ENCODE data around the gene PSD4.
A peak's percentile ranks its signal among the peaks of the same experiment; 100 is the strongest.

Gene PSD4

GRCh38 chr2:113251118-113251517 is 77.3 kb downstream of the PSD4 start:
- no peak overlapping the region for H3K23ac ChIP-seq (ENCODE audit: low read length in 2 of 2)
- H2AFZ ChIP-seq (ENCODE audit: low read depth, low read length) = no peak overlapping the region
- no peak overlapping the region for H2BK120ac ChIP-seq (ENCODE audit: low read depth, low read length)
- H3K27ac ChIP-seq (ENCODE audit: low read length, poor library complexity, severe bottlenecking) = peak overlapping the region; percentile 17
- WGBS = 83% methylated on average over 7 of the region's 7 CpGs
- H2BK12ac ChIP-seq (ENCODE audit: low read length in 2 of 2) = no peak overlapping the region
- peaks cover 22% of the 10 kb centered on the region for H3K4me1 ChIP-seq (ENCODE audit: control insufficient read depth, insufficient read depth, low read depth, low read length)
- H3K36me3 ChIP-seq (ENCODE audit: control insufficient read depth in 1 of 2, insufficient read depth in 2 of 2, low read depth in 1 of 2, low read length in 2 of 2) = peaks cover 23 to 30% of the 10 kb centered on the region in 2 experiments
- H3K9me3 ChIP-seq (ENCODE audit: control insufficient read depth, low read length) = peaks cover 6% of the 10 kb centered on the region
- H2AK5ac ChIP-seq (ENCODE audit: low read length, severe bottlenecking) = peak overlapping the region; percentile 9
- H4K91ac ChIP-seq (ENCODE audit: low read length) = no peak overlapping the region
- no peak overlapping the region for H2BK15ac ChIP-seq (ENCODE audit: low read depth, poor library complexity, severe bottlenecking)
- H3K4ac ChIP-seq (ENCODE audit: low read depth in 1 of 2, low read length in 2 of 2) = no peak overlapping the region
- H3K4me2 ChIP-seq (ENCODE audit: low read length, poor library complexity, severe bottlenecking) = no peak overlapping the region
- no peak overlapping the region for H3K9ac ChIP-seq (ENCODE audit: low read length)
- H2BK5ac ChIP-seq (ENCODE audit: low read depth, low read length, poor library complexity, severe bottlenecking) = no peak overlapping the region
- no peak overlapping the region for H3K14ac ChIP-seq (ENCODE audit: low read length in 2 of 2)
- no peak for DNase-seq
- no peaks in the 10 kb centered on the region for H3K79me1 ChIP-seq (replicated peaks; ENCODE audit: low read length, poor library complexity, severe bottlenecking)
- no peak overlapping the region for H3K4me3 ChIP-seq (ENCODE audit: insufficient read depth in 1 of 2, low read depth in 1 of 2, low read length in 2 of 2)
- no peak overlapping the region for H4K8ac ChIP-seq (ENCODE audit: low read length)
- H3K27me3 ChIP-seq (ENCODE audit: control insufficient read depth in 1 of 2, insufficient read depth in 1 of 2, low read length in 2 of 2) = no peaks in the 10 kb centered on the region
- H3K18ac ChIP-seq (ENCODE audit: low read depth in 1 of 2, low read length in 2 of 2) = no peak overlapping the region

- no peak overlapping the region for H2BK12ac ChIP-seq (ENCODE audit: low read length in 2 of 2)
- H3K4ac ChIP-seq (ENCODE audit: low read depth in 1 of 2, low read length in 2 of 2) = no peak overlapping the region
- H2AFZ ChIP-seq (ENCODE audit: low read depth, low read length) = no peak overlapping the region
- H3K4me1 ChIP-seq (ENCODE audit: control insufficient read depth, insufficient read depth, low read depth, low read length) = peaks cover 17% of the 10 kb centered on the region
- peaks cover 6% of the 10 kb centered on the region for H3K9me3 ChIP-seq (ENCODE audit: control insufficient read depth, low read length)
- H2BK15ac ChIP-seq (ENCODE audit: low read depth, poor library complexity, severe bottlenecking) = no peak overlapping the region
- no peaks in the 10 kb centered on the region for H3K79me1 ChIP-seq (replicated peaks; ENCODE audit: low read length, poor library complexity, severe bottlenecking)
- H3K18ac ChIP-seq (ENCODE audit: low read depth in 1 of 2, low read length in 2 of 2) = no peak overlapping the region
- peaks cover 23 to 29% of the 10 kb centered on the region in 2 experiments for H3K36me3 ChIP-seq (ENCODE audit: control insufficient read depth in 1 of 2, insufficient read depth in 2 of 2, low read depth in 1 of 2, low read length in 2 of 2)
- H3K27ac ChIP-seq (ENCODE audit: low read length, poor library complexity, severe bottlenecking) = no peak overlapping the region
- H3K14ac ChIP-seq (ENCODE audit: low read length in 2 of 2) = no peak overlapping the region
- H2AK5ac ChIP-seq (ENCODE audit: low read length, severe bottlenecking) = peak overlapping the region; percentile 1
- WGBS = 99% methylated on average over 3 of the region's 3 CpGs
- no peaks in the 10 kb centered on the region for H3K27me3 ChIP-seq (ENCODE audit: control insufficient read depth in 1 of 2, insufficient read depth in 1 of 2, low read length in 2 of 2)
- no peak overlapping the region for H2BK120ac ChIP-seq (ENCODE audit: low read depth, low read length)
- no peak overlapping the region for H4K8ac ChIP-seq (ENCODE audit: low read length)
- no peak overlapping the region for H4K91ac ChIP-seq (ENCODE audit: low read length)
- H3K9ac ChIP-seq (ENCODE audit: low read length) = no peak overlapping the region
- DNase-seq = no peak
- H2BK5ac ChIP-seq (ENCODE audit: low read depth, low read length, poor library complexity, severe bottlenecking) = no peak overlapping the region
- H3K4me2 ChIP-seq (ENCODE audit: low read length, poor library complexity, severe bottlenecking) = no peak overlapping the region
- no peak overlapping the region for H3K4me3 ChIP-seq (ENCODE audit: insufficient read depth in 1 of 2, low read depth in 1 of 2, low read length in 2 of 2)
- H3K23ac ChIP-seq (ENCODE audit: low read length in 2 of 2) = no peak overlapping the region
Observed at GRCh38 chr2:113252047-113252590, 78.3 kb downstream of the PSD4 start.

GRCh38 chr2:113253453-113253852 is 79.7 kb downstream of the PSD4 start:
- H4K8ac ChIP-seq (ENCODE audit: low read length) = no peak overlapping the region
- 84% methylated on average over 3 of the region's 4 CpGs for WGBS

GRCh38 chr2:113255140-113256070 is 81.6 kb downstream of the PSD4 start:
- Histone ChIP-seq H3K23ac (ENCODE audit: low read length in 2 of 2) (no peak overlapping the region), H3K18ac (ENCODE audit: low read depth in 1 of 2, low read length in 2 of 2) (no peak overlapping the region), H3K4ac (ENCODE audit: low read depth in 1 of 2, low read length in 2 of 2) (no peak overlapping the region), H4K91ac (ENCODE audit: low read length) (no peak overlapping the region), H3K9ac (ENCODE audit: low read length) (no peak overlapping the region), H2AFZ (ENCODE audit: low read depth, low read length) (no peak overlapping the region), H3K79me1 (replicated peaks; ENCODE audit: low read length, poor library complexity, severe bottlenecking) (no peaks in the 10 kb centered on the region), H3K27ac (ENCODE audit: low read length, poor library complexity, severe bottlenecking) (no peak overlapping the region), H3K4me1 (ENCODE audit: control insufficient read depth, insufficient read depth, low read depth, low read length) (peaks cover 13% of the 10 kb centered on the region), H3K27me3 (ENCODE audit: control insufficient read depth in 1 of 2, insufficient read depth in 1 of 2, low read length in 2 of 2) (no peaks in the 10 kb centered on the region), H3K14ac (ENCODE audit: low read length in 2 of 2) (no peak overlapping the region), H3K4me3 (ENCODE audit: insufficient read depth in 1 of 2, low read depth in 1 of 2, low read length in 2 of 2) (no peak overlapping the region), H2BK12ac (ENCODE audit: low read length in 2 of 2) (no peak overlapping the region), H3K4me2 (ENCODE audit: low read length, poor library complexity, severe bottlenecking) (no peak overlapping the region), H2BK15ac (ENCODE audit: low read depth, poor library complexity, severe bottlenecking) (no peak overlapping the region), H2AK5ac (ENCODE audit: low read length, severe bottlenecking) (no peak overlapping the region), H3K9me3 (ENCODE audit: control insufficient read depth, low read length) (no peaks in the 10 kb centered on the region), H2BK5ac (ENCODE audit: low read depth, low read length, poor library complexity, severe bottlenecking) (no peak overlapping the region), H3K36me3 (ENCODE audit: control insufficient read depth in 1 of 2, insufficient read depth in 2 of 2, low read depth in 1 of 2, low read length in 2 of 2) (peaks cover 25 to 46% of the 10 kb centered on the region in 2 experiments), H4K8ac (ENCODE audit: low read length) (no peak overlapping the region), H2BK120ac (ENCODE audit: low read depth, low read length) (no peak overlapping the region)
- no peak for DNase-seq
- WGBS = 75% methylated on average over 4 of the region's 4 CpGs

More at GRCh38 chr2:113253453-113253852, 79.7 kb downstream of the PSD4 start:
- H2AFZ ChIP-seq (ENCODE audit: low read depth, low read length) = no peak overlapping the region
- H3K9ac ChIP-seq (ENCODE audit: low read length) = no peak overlapping the region
- no peak overlapping the region for H4K91ac ChIP-seq (ENCODE audit: low read length)
- no peak overlapping the region for H3K27ac ChIP-seq (ENCODE audit: low read length, poor library complexity, severe bottlenecking)
- H2BK12ac ChIP-seq (ENCODE audit: low read length in 2 of 2) = no peak overlapping the region
- H3K23ac ChIP-seq (ENCODE audit: low read length in 2 of 2) = no peak overlapping the region
- DNase-seq = no peak
- peaks cover 18 to 28% of the 10 kb centered on the region in 2 experiments for H3K36me3 ChIP-seq (ENCODE audit: control insufficient read depth in 1 of 2, insufficient read depth in 2 of 2, low read depth in 1 of 2, low read length in 2 of 2)
- no peak overlapping the region for H2BK120ac ChIP-seq (ENCODE audit: low read depth, low read length)
- H3K4me2 ChIP-seq (ENCODE audit: low read length, poor library complexity, severe bottlenecking) = no peak overlapping the region
- peaks cover 14% of the 10 kb centered on the region for H3K4me1 ChIP-seq (ENCODE audit: control insufficient read depth, insufficient read depth, low read depth, low read length)
- H3K14ac ChIP-seq (ENCODE audit: low read length in 2 of 2) = no peak overlapping the region
- no peak overlapping the region for H2AK5ac ChIP-seq (ENCODE audit: low read length, severe bottlenecking)
- H3K27me3 ChIP-seq (ENCODE audit: control insufficient read depth in 1 of 2, insufficient read depth in 1 of 2, low read length in 2 of 2) = no peaks in the 10 kb centered on the region
- no peaks in the 10 kb centered on the region for H3K9me3 ChIP-seq (ENCODE audit: control insufficient read depth, low read length)
- no peak overlapping the region for H3K4ac ChIP-seq (ENCODE audit: low read depth in 1 of 2, low read length in 2 of 2)
- H3K4me3 ChIP-seq (ENCODE audit: insufficient read depth in 1 of 2, low read depth in 1 of 2, low read length in 2 of 2) = no peak overlapping the region
- no peaks in the 10 kb centered on the region for H3K79me1 ChIP-seq (replicated peaks; ENCODE audit: low read length, poor library complexity, severe bottlenecking)
- no peak overlapping the region for H2BK15ac ChIP-seq (ENCODE audit: low read depth, poor library complexity, severe bottlenecking)
- no peak overlapping the region for H3K18ac ChIP-seq (ENCODE audit: low read depth in 1 of 2, low read length in 2 of 2)
- no peak overlapping the region for H2BK5ac ChIP-seq (ENCODE audit: low read depth, low read length, poor library complexity, severe bottlenecking)

All from mesenchymal stem cell (in vitro differentiated cells and primary cell).